Muscle layer of duodenum (tissue), 2 donors: ENCODE measurements around the gene ZNF496.

Source experiments
- H3K27ac ChIP-seq: one replicate; pipeline ENCODE4 v1.7.0; 2013; ENCODE audit warnings: mild to moderate bottlenecking, low read length
- H3K27me3 ChIP-seq: one replicate; pipeline ENCODE4 v1.7.0; 2013; ENCODE audit warnings: low read depth, mild to moderate bottlenecking, control low read depth, low read length
- H3K36me3 ChIP-seq, 2 donors: one replicate each; pipeline ENCODE4 v1.7.0; 2013; ENCODE audit warnings: low read length in 2 of 2, control low read depth in 1 of 2, mild to moderate bottlenecking in 1 of 2; ENCODE audit not compliant: insufficient read depth in 2 of 2, control insufficient read depth in 1 of 2
- H3K4me1 ChIP-seq, 2 donors: one replicate each; pipeline ENCODE4 v1.7.0; 2013; ENCODE audit warnings: low read length in 2 of 2, mild to moderate bottlenecking in 2 of 2, control low read depth in 1 of 2, moderate library complexity in 1 of 2; ENCODE audit not compliant: insufficient read depth in 2 of 2, control insufficient read depth in 1 of 2
- H3K4me3 ChIP-seq, 2 donors: one replicate each; pipeline ENCODE4 v1.7.0; 2013; ENCODE audit warnings: low read length in 2 of 2, low read depth in 1 of 2, mild to moderate bottlenecking in 1 of 2
- H3K9me3 ChIP-seq, 2 donors: one replicate each; pipeline ENCODE4 v1.7.0; 2013; ENCODE audit warnings: low read length in 2 of 2, control low read depth in 1 of 2, mild to moderate bottlenecking in 1 of 2; ENCODE audit not compliant: control insufficient read depth in 1 of 2
- donor health status: healthy.

The ZNF496 gene

GRCh38 chr1:247335882-247336281 is 4.2 kb upstream of the ZNF496 start:
- Histone ChIP-seq H3K9me3 (no peaks in the 10 kb centered on the region), H3K27me3 (no peaks in the 10 kb centered on the region), H3K36me3 (peaks cover 0 to 7% of the 10 kb centered on the region in 2 donors), H3K4me1 (peaks cover 0 to 16% of the 10 kb centered on the region in 2 donors), H3K27ac (no peak overlapping the region), H3K4me3 (no peak overlapping the region)

DNA sequence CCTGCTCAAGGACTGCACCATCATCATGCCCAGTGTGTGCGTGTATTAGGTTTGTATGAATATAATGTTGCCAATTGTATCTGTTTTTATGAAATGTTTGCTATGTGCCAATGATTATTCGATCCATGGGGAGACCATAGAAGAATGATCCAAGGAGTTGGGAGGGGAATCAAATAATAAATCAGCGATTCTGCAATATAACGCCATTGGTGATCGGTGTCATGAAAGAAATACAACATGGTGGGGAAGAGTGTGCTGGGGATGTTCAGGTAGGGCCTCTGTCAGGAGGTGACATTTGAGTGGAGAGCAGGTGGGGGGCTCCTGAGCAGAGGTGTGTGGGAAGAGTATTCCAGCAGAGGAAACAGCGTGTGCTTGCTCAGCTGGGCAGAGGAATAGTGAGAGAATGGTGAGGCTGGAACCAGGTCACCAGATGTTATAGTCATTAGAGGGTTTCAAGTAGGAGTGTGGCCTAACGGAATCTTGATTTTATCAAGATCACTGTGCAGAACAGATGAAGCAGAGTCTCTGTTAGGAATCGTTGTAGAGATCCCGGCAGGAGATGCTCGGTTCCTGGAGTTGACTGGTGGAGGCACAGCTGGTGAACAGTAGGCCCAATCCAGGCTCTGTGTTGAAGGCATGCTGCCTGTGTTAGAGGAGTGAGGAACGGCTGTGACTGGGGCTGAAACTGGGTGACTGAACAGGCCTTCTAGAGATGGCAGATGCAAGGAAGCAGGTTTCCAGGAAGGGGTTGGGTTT is 2.9 kb upstream of the ZNF496 start:
- no peaks in the 10 kb centered on the region for H3K27me3 ChIP-seq
- no peaks in the 10 kb centered on the region for H3K9me3 ChIP-seq
- H3K4me1 ChIP-seq: peaks cover 0 to 25% of the 10 kb centered on the region in 2 donors
- no peak overlapping the region for H3K27ac ChIP-seq
- H3K36me3 ChIP-seq: peaks cover 0 to 3% of the 10 kb centered on the region in 2 donors
- no peak overlapping the region for H3K4me3 ChIP-seq

- Histone ChIP-seq H3K27ac (peak overlapping the region; percentile 69), H3K9me3 (no peaks in the 10 kb centered on the region), H3K4me1 (peaks cover 0 to 25% of the 10 kb centered on the region in 2 donors), H3K27me3 (no peaks in the 10 kb centered on the region), H3K4me3 (peak overlapping the region; percentile 68 to 79), H3K36me3 (peaks cover 11 to 14% of the 10 kb centered on the region in 2 donors)
These were observed 1.1 kb upstream of the ZNF496 start for GRCh38 chr1:247332623-247333361.

GRCh38 chr1:247332215-247332622 is 552 bp upstream of the ZNF496 start:
- H3K36me3 ChIP-seq: peaks cover 11 to 15% of the 10 kb centered on the region in 2 donors
- H3K9me3 ChIP-seq: no peaks in the 10 kb centered on the region
- peak overlapping the region; percentile 69 for H3K27ac ChIP-seq
- H3K4me1 ChIP-seq: peaks cover 0 to 25% of the 10 kb centered on the region in 2 donors
- H3K27me3 ChIP-seq: no peaks in the 10 kb centered on the region
- peak overlapping the region; percentile 68 to 79 for H3K4me3 ChIP-seq

DNA sequence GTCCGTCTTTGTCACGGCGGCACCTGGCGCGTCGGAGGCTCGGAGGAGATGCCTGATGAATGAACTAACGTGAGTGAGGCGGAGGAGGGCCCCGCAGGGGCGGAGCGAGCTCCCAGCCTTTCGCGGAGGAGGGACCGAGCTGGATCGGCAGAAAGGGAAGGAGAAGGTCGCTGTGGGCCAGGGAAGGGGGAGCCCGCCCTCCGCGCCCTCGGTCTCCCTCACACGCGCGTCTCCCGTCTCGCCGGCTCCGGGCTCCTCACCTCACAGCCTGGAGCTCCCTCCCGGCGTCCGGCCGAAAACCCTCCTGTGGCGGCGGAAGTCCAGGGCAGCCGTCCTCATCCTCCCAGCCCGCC is 519 bp downstream of the ZNF496 start:
- Histone ChIP-seq H3K27ac (no peak overlapping the region), H3K9me3 (no peaks in the 10 kb centered on the region), H3K4me3 (peak overlapping the region; percentile 59 to 79), H3K4me1 (peaks cover 0 to 25% of the 10 kb centered on the region in 2 donors), H3K27me3 (no peaks in the 10 kb centered on the region), H3K36me3 (peaks cover 11 to 25% of the 10 kb centered on the region in 2 donors)

GRCh38 chr1:247330548-247331171 is 1.0 kb downstream of the ZNF496 start:
- Histone ChIP-seq H3K9me3 (no peaks in the 10 kb centered on the region), H3K27me3 (no peaks in the 10 kb centered on the region), H3K27ac (no peak overlapping the region), H3K36me3 (peaks cover 11 to 26% of the 10 kb centered on the region in 2 donors), H3K4me1 (peaks cover 0 to 25% of the 10 kb centered on the region in 2 donors), H3K4me3 (peak overlapping the region; percentile 59 to 79)

GRCh38 chr1:247329097-247329617 is 2.5 kb downstream of the ZNF496 start:
- Histone ChIP-seq H3K4me3 (no peak overlapping the region), H3K4me1 (peaks cover 0 to 25% of the 10 kb centered on the region in 2 donors), H3K27ac (no peak overlapping the region), H3K27me3 (no peaks in the 10 kb centered on the region), H3K36me3 (peaks cover 11 to 30% of the 10 kb centered on the region in 2 donors), H3K9me3 (no peaks in the 10 kb centered on the region)

- H3K27ac ChIP-seq: no peak overlapping the region
- H3K36me3 ChIP-seq: peaks cover 12 to 33% of the 10 kb centered on the region in 2 donors
- no peaks in the 10 kb centered on the region for H3K27me3 ChIP-seq
- peaks cover 0 to 19% of the 10 kb centered on the region in 2 donors for H3K4me1 ChIP-seq
- H3K9me3 ChIP-seq: no peaks in the 10 kb centered on the region
- H3K4me3 ChIP-seq: no peak overlapping the region
These were observed 3.4 kb downstream of the ZNF496 start for GRCh38 chr1:247328311-247328710.

GRCh38 chr1:247326411-247327130 is 5.1 kb downstream of the ZNF496 start:
- no peaks in the 10 kb centered on the region for H3K9me3 ChIP-seq
- no peak overlapping the region for H3K4me3 ChIP-seq
- no peaks in the 10 kb centered on the region for H3K27me3 ChIP-seq
- H3K4me1 ChIP-seq: peaks cover 0 to 10% of the 10 kb centered on the region in 2 donors
- H3K36me3 ChIP-seq: peaks cover 26 to 51% of the 10 kb centered on the region in 2 donors
- no peak overlapping the region for H3K27ac ChIP-seq

DNA sequence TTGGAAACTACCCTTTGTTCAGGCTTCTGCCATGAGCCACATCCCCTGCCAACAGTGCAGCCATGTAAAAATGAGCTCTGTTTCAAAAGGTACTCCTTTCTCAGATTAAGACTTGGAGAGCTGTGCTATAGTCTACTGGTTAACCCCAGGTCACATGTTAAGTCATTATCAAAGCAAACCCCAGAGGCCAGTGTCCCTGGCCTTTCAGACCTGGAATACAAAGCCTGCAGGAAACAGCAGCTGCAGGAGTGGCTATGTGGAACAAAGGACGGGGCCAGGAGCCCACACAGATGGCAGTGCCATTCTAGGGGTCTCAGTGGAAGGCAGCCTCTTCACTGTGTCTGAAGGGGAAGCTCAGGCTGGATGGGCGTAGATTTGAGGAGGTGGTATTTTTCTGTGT is 6.7 kb downstream of the ZNF496 start:
- Histone ChIP-seq H3K36me3 (peaks cover 29 to 64% of the 10 kb centered on the region in 2 donors), H3K4me1 (no peaks in the 10 kb centered on the region), H3K4me3 (no peak overlapping the region), H3K9me3 (no peaks in the 10 kb centered on the region), H3K27ac (no peak overlapping the region), H3K27me3 (no peaks in the 10 kb centered on the region)
